Gastrocnemius medialis (tissue), 4 donors: ENCODE data around the gene HEATR5A. TPM values are rescaled to one million over a fixed set of nuclear protein-coding genes. Genes with fewer than 3 reads are reported as not detected.
"Not testable (repeated sequence)": the region's sequence is repeated elsewhere in the genome, so short reads cannot be mapped to it uniquely, and the experiment has no call there.

Source experiments
- ATAC-seq, 2 donors: fragments of 150-250 bp; one replicate each; pipeline ENCODE4 v1.9.1; 2016
- DNase-seq, 2 donors: peaks; one replicate each; pipeline ENCODE4 v3.0.0-alpha.2; 2019
- H3K27ac ChIP-seq, 4 donors: fragments of 200-600 bp; sonication (generic); 1 replicate in 1 of 4; 2 replicates in 3 of 4; pipeline ENCODE4 v1.5.1; 2016 to 2018; ENCODE audit warnings: mild to moderate bottlenecking in 2 of 4, moderate library complexity in 1 of 4
- H3K27me3 ChIP-seq, 3 donors: fragments of 200-600 bp; sonication (generic) in 2 of 3; 1 replicate in 1 of 3; 2 replicates in 2 of 3; pipeline versions ENCODE4 v1.5.1 to v1.6.0; 2016 to 2019; ENCODE audit warnings: mild to moderate bottlenecking in 1 of 3, moderate library complexity in 1 of 3
- H3K36me3 ChIP-seq, 2 donors: fragments of 200-600 bp; sonication (generic) in 1 of 2; one replicate each; pipeline ENCODE4 v1.5.1; 2017 to 2018
- H3K4me1 ChIP-seq, 2 donors: fragments of 200-600 bp; sonication (generic) in 1 of 2; one replicate each; pipeline ENCODE4 v1.5.1; 2016 to 2017; ENCODE audit warnings: mild to moderate bottlenecking in 2 of 2
- H3K4me3 ChIP-seq, 4 donors: fragments of 200-600 bp; sonication (generic) in 3 of 4; 1 replicate in 1 of 4; 2 replicates in 3 of 4; pipeline ENCODE4 v1.5.1; 2016 to 2019; ENCODE audit warnings: mild to moderate bottlenecking in 2 of 4
- H3K9me3 ChIP-seq, 3 donors: fragments of 200-600 bp; sonication (generic) in 2 of 3; 1 replicate in 1 of 3; 2 replicates in 2 of 3; pipeline ENCODE4 v1.5.1; 2016 to 2019
- POLR2A ChIP-seq, 2 donors: fragments of 450-650 bp; IDR thresholded peaks; one replicate each; pipeline ENCODE4 v1.6.1; 2017; ENCODE audit warnings: antibody characterized with exemption in 2 of 2, mild to moderate bottlenecking in 2 of 2, moderate library complexity in 2 of 2
- in situ Hi-C, 4 donors: fragments of 200-750 bp; cut with MboI; loops; one replicate each; pipeline versions ENCODE4 v1.15.0 to v1.8.0; 2017; ENCODE audit warnings: low sequenced_read_pairs in 4 of 4
- intact Hi-C: fragments of 100-400 bp; cut with DNase I; formaldehyde crosslinking; loops from one replicate; pipeline ENCODE4 v1.15.1; 2023; ENCODE audit warnings: low total_unique reads
- total RNA-seq, 4 donors: library from RNA; depleted of rRNA; stranded (reverse); fragments of >200 nt; gene quantifications; one replicate each; pipeline versions ENCODE4 v1.1.0 to v1.2.3, GENCODE V29; 2016
- TF ChIP-seq, protein P1 (sequence below), 5 experiments: fragments of 450-650 bp in 3 of 5; fragments of 200-600 bp in 2 of 5; sonication (generic) in 2 of 5; IDR thresholded peaks in 4 of 5; conservative IDR thresholded peaks in 1 of 5; 1 replicate in 4 of 5; 2 replicates in 1 of 5; pipeline ENCODE4 v1.5.1; 2016 to 2019; ENCODE audit warnings: antibody characterized with exemption in 5 of 5, mild to moderate bottlenecking in 3 of 5, moderate library complexity in 3 of 5

HEATR5A gene
- total RNA-seq, 4 donors from 2014 or later: 11.3 to 39.7 (median 19.3) TPM

DNA sequence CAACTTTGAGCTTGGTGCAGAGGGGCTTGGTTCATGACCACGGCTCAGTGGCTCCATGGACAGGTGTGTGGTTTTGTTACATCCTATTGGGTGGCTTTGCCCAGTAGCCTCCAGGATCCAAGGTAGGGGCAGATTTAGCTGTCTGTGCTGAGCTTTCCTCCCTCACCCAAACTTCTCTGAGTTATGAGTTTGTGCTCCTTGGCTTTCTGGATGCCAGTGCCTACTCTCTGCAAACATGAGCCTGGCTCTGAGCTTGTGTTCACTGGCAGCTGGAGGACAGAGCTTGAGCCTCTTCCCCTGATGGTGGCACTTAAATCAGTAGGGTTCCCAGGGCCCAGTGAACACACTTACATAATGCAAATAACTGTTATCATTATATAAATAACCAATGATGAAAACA is 167.5 kb downstream of the HEATR5A start:
- ATAC-seq: no peak
- Histone ChIP-seq H3K4me3 (no peak overlapping the region), H3K36me3 (no peaks in the 10 kb centered on the region), H3K27me3 (no peaks in the 10 kb centered on the region), H3K9me3 (no peaks in the 10 kb centered on the region), H3K27ac (no peak overlapping the region), H3K4me1 (no peaks in the 10 kb centered on the region)
- intact Hi-C loops: no loop called here
- TF ChIP-seq, protein P1, sequence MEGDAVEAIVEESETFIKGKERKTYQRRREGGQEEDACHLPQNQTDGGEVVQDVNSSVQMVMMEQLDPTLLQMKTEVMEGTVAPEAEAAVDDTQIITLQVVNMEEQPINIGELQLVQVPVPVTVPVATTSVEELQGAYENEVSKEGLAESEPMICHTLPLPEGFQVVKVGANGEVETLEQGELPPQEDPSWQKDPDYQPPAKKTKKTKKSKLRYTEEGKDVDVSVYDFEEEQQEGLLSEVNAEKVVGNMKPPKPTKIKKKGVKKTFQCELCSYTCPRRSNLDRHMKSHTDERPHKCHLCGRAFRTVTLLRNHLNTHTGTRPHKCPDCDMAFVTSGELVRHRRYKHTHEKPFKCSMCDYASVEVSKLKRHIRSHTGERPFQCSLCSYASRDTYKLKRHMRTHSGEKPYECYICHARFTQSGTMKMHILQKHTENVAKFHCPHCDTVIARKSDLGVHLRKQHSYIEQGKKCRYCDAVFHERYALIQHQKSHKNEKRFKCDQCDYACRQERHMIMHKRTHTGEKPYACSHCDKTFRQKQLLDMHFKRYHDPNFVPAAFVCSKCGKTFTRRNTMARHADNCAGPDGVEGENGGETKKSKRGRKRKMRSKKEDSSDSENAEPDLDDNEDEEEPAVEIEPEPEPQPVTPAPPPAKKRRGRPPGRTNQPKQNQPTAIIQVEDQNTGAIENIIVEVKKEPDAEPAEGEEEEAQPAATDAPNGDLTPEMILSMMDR (IDR thresholded peaks at IDR 0.05 in 4 of 5, conservative IDR thresholded peaks at IDR 0.05 in 1 of 5): no peak
- TF ChIP-seq POLR2A (IDR thresholded peaks at IDR 0.05): no peak
- in situ Hi-C loops: no loop called here
- no peak for DNase-seq

DNA sequence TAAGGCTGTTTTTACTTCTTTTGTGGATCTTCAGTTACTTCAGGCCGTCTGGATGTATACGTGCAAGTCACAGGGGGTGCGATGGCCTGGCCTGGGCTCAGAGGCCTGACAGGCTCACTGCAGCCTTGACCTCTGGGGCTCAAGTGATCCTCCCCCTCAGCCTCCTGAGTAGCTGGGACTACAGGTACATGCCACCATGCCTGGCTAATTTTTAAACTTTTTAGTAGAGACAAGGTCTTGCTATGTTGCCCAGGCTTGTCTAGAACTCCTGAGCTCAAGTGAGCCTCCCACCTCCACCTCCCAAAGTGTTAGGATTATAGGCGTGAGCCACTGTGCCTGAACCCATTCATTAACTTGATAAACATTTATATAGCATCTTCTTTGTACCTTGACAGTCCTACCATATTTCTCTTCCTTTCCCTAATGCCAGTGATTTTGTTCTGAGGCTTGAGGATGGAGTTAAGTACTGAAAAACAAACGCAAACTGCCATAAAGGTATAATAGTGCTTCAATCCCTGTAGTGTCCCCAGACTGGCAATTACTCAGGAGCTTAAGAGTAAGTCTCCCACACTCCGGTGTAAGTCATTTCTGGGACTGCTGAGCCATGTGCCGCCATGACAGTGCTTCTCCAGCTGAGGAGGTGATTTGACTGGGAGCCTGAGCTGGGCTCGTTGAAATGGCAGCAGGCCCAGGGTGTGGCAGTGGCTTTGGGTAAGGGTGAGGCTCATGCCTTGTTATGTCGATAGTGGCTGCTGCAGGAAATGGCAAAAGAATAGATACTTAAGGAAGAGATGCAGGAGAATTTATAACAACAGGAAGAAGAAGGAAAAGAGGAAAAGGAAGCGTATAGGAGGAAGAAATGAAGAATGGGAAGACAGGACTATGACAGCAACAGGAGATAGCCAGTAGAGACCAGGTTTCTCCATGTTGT is 169.1 kb downstream of the HEATR5A start:
- no peaks in the 10 kb centered on the region for H3K9me3 ChIP-seq
- ATAC-seq (no peak), DNase-seq (no peak)
- H3K4me1 ChIP-seq: no peaks in the 10 kb centered on the region
- in situ Hi-C loops: no loop called here
- intact Hi-C loops: no loop called here
- H3K27ac ChIP-seq: no peak overlapping the region
- no peaks in the 10 kb centered on the region for H3K27me3 ChIP-seq
- TF ChIP-seq, protein P1 (IDR thresholded peaks at IDR 0.05 in 4 of 5, conservative IDR thresholded peaks at IDR 0.05 in 1 of 5): no peak
- TF ChIP-seq POLR2A (IDR thresholded peaks at IDR 0.05): no peak
- no peaks in the 10 kb centered on the region for H3K36me3 ChIP-seq
- H3K4me3 ChIP-seq: no peak overlapping the region

DNA sequence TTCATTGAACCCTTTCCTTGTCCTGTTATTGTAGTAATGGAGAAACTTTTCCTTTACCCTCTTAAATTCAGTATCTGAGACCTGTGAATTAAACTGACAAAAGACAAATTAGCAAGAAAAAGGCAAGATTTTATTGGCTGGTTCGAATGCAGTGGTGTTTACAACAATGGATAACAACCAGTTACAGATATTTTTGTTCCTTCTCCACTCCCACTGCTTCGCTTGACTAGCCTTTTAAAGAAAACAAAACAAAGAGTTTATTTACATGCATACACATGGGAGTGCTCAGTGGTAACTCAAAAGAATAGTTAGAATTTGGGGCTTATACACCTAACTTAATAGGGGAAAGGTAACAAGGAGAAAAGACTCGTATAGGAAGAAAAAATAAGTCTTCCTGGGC is 175.7 kb downstream of the HEATR5A start:
- Histone ChIP-seq H3K4me3 (no peak overlapping the region), H3K36me3 (no peaks in the 10 kb centered on the region), H3K27ac (no peak overlapping the region), H3K27me3 (no peaks in the 10 kb centered on the region), H3K9me3 (no peaks in the 10 kb centered on the region), H3K4me1 (no peaks in the 10 kb centered on the region)
- intact Hi-C loops: no loop called here
- DNase-seq (no peak), ATAC-seq (no peak)
- no peak for TF ChIP-seq POLR2A (IDR thresholded peaks at IDR 0.05)
- TF ChIP-seq, protein P1 (IDR thresholded peaks at IDR 0.05 in 4 of 5, conservative IDR thresholded peaks at IDR 0.05 in 1 of 5): no peak
- in situ Hi-C loops: no loop called here

DNA sequence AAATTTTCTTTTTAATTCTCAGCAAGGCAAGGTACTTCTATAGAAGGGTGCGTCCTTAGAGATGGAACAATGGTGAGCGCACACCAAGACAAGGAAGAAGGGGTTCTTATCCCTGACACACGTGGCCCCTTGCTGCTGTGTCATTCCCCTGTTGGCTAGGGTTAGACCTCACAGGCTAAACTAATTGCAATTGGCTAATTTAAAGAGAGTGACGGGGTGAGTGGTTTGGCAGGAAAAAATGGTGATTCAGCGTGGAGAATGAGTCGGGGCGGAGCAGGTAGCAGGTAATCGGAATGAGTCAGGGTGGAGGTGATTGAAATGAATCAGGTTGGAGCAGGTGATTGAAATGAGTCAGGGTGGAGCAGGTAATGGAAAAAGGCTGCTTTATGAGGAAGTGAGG is 176.5 kb downstream of the HEATR5A start:
- Histone ChIP-seq H3K9me3 (no peaks in the 10 kb centered on the region), H3K4me3 (no peak overlapping the region), H3K36me3 (no peaks in the 10 kb centered on the region), H3K4me1 (no peaks in the 10 kb centered on the region), H3K27ac (no peak overlapping the region), H3K27me3 (no peaks in the 10 kb centered on the region)
- TF ChIP-seq, protein P1 (IDR thresholded peaks at IDR 0.05 in 4 of 5, conservative IDR thresholded peaks at IDR 0.05 in 1 of 5): no peak
- no peak for TF ChIP-seq POLR2A (IDR thresholded peaks at IDR 0.05)
- intact Hi-C loops (no loop called here), in situ Hi-C loops (no loop called here)
- DNase-seq (no peak), ATAC-seq (no peak)

DNA sequence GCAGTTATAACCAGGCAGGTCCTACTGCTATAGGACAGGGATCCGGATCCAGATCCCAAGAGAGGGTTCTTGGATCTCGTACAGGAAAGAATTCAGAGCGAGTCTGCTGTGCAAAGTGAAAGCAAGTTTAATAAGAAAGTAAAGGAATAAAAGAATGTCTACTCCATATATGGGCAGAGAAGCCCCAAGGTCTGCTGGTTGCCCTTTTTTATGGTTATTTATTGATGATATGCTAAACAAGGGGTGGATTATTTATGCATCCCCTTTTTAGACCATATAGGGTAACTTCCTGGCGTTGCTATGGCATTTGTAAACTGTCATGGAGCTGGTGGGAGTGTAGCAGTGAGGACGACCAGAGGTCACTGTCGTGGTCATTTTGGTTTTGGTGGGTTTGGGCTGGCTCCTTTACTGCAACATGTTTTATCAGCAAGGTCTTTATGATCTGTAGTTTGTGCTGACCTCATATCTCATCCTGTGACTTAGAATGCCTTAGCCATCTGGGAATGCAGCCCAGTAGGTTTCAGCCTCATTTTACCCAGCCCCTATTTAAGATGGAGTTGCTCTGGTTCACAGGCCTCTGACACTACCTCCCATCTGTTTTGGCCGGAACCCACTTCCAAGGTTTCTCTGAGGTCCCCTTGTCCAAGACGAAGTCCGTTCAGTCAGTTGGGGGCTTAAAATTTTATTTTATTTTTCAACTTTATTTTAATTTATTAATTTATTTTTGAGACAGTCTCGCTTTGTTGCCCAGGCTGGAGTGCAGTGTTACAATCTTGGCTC is 178.0 kb downstream of the HEATR5A start:
- H3K4me1 ChIP-seq, H3K4me3 ChIP-seq, H3K27me3 ChIP-seq, H3K9me3 ChIP-seq, H3K36me3 ChIP-seq, DNase-seq, in situ Hi-C loops, intact Hi-C loops, ATAC-seq, H3K27ac ChIP-seq: not testable (repeated sequence)
